ENCODE data around the gene SLC44A2.
A peak's percentile ranks its signal among the peaks of the same experiment; 100 is the strongest.
"Not testable (repeated sequence)": the region's sequence is repeated elsewhere in the genome, so short reads cannot be mapped to it uniquely, and the experiment has no call there.

The SLC44A2 gene

DNA sequence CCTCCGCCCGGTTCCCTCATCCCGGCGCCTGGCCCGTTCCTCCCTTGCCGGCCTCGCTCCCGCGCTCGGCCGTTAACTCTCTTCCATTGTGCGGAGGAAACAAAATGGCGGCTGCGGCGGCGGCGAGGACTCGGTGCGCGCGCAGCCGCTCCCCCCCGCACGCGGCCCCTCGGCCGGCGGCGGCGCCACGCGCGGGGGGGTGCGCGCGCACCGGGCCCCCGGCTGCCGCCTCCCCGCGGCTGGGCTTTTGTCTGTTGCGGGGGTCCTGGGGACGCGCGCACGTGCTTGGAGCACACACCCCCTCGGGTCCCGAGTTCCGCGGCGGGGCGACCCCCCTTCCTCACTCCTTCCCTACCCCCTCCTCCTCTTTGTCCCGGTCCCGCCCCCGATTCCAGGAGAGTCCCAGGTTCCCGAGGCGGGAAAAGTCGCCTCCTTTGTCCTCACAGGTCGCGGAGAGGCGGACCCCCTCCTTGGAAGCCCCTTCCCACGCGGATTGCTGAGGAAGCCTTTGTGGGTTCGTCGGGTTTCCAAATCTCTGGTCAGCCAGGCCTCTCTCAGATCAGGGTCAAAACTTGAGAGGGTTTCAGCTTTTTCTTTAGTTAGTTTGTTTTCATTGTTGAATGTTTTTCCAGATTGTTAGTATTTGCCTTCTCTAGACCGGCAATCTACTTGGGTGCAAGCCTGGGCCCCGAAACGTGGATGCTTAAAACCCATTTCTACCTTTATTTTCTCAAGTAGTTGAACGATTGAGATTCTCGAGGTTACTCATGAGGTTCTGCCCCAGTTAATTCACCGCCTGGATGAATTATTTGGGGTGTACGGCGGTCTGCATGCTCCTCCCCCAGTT lies 29.5 kb downstream of the SLC44A2 start:
- DNase-seq (ENCODE audit: insufficient read length), result peak; percentile 85
- peak; percentile 36 for FAIRE-seq
- TF ChIP-seq POLR2A (IDR thresholded peaks at IDR 0.05; ENCODE audit: low read depth, low read length), result peak; percentile 52; the same call in 1 of the 2 replicates
- TF ChIP-seq POLR2AphosphoS5 (IDR thresholded peaks at IDR 0.05; ENCODE audit: low read depth, low read length), result no peak

DNA sequence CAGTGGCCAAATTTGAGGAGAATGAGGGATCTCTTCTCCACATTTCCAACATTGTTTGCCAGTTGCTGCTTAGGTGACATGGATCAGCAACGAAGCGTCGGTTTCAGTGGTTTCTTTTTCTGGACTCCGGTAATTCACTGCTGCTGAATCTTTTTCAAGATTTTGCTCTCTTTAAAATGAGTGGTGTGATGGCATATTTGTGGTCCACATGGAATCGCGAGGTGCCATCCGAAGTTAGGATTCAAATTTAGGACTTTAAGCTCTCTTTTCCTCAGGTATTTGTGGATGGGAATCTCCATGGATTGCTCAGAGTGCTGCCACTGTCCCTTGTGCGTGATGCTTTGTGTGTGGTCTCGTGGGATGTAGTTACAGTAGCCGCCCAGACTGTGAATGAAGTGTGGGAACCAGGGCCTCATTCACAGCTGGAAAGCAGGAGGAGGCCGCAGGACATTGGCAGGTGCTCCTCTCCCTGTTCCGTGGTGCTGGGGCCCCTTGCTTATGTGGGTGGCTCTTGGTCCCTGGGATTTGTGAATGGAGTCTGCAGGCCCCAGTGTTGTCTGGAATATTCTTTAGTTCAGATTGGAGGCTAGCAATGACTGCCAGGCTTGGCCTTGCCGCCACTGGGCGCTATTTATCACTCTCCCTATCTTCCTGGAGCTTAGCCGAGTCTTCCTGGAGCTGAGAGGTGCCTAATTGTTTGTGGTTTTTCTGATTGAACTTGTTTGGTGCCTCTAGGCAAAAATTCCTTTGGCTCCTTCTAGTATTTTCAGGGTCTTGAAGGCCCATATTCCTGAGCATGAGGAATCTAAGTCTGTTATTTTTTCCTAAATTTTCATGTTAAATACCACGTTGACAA lies 30.3 kb downstream of the SLC44A2 start:
- DNase-seq (ENCODE audit: insufficient read length), result no peak
- TF ChIP-seq POLR2AphosphoS5 (IDR thresholded peaks at IDR 0.05; ENCODE audit: low read depth, low read length), result no peak
- TF ChIP-seq TAF1 (IDR thresholded peaks at IDR 0.05; ENCODE audit: borderline replicate concordance, low read depth, low read length), result no peak
- no peak for TF ChIP-seq POLR2A (IDR thresholded peaks at IDR 0.05; ENCODE audit: low read depth, low read length)
- FAIRE-seq, result no peak

DNA sequence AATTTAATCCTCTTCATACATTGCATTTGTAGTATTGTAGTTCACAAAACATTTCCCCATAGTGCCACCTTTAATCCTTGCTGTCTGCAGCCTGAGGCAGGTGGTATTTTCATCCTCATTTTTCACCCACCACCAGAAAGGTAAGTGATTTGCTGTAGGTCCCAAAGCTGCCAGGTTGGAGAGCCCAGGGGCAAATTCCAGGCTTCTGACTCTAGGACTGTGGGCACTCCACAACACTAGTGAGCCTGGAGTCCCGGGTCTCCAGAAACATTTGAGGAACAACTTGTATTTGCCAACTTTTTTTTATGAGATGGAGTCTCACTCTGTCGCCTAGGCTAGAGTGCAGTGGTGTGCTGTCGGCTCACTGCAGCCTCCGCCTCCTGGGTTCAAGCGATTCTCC lies 35.0 kb downstream of the SLC44A2 start:
- FAIRE-seq (no peak), DNase-seq (ENCODE audit: insufficient read length) (no peak)
- TF ChIP-seq TAF1 (IDR thresholded peaks at IDR 0.05; ENCODE audit: borderline replicate concordance, low read depth, low read length), result no peak
- no peak for TF ChIP-seq POLR2A (IDR thresholded peaks at IDR 0.05; ENCODE audit: low read depth, low read length)
- TF ChIP-seq POLR2AphosphoS5 (IDR thresholded peaks at IDR 0.05; ENCODE audit: low read depth, low read length), result no peak

DNA sequence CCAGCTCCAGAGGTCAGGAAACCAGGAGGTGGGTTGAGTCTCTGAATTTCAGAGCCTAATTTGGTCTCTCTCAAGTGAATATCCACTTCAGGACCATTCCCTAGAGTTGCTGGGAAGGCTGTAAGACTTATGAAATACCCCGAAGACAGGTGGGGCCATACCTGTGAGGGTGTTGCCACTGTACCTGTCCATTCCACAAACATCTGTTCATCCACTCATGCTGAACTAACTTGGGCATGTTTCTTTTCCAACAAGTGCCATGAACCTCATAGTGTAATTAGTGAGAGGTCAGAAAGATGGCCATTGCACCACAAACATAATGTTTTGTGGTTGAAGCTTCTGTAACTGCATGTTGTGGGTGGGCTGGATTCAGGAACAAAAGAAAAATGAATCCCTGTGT lies 36.6 kb downstream of the SLC44A2 start:
- no peak for DNase-seq (ENCODE audit: insufficient read length)
- TF ChIP-seq POLR2A (IDR thresholded peaks at IDR 0.05; ENCODE audit: low read depth, low read length) (no peak), POLR2AphosphoS5 (IDR thresholded peaks at IDR 0.05; ENCODE audit: low read depth, low read length) (no peak)

DNA sequence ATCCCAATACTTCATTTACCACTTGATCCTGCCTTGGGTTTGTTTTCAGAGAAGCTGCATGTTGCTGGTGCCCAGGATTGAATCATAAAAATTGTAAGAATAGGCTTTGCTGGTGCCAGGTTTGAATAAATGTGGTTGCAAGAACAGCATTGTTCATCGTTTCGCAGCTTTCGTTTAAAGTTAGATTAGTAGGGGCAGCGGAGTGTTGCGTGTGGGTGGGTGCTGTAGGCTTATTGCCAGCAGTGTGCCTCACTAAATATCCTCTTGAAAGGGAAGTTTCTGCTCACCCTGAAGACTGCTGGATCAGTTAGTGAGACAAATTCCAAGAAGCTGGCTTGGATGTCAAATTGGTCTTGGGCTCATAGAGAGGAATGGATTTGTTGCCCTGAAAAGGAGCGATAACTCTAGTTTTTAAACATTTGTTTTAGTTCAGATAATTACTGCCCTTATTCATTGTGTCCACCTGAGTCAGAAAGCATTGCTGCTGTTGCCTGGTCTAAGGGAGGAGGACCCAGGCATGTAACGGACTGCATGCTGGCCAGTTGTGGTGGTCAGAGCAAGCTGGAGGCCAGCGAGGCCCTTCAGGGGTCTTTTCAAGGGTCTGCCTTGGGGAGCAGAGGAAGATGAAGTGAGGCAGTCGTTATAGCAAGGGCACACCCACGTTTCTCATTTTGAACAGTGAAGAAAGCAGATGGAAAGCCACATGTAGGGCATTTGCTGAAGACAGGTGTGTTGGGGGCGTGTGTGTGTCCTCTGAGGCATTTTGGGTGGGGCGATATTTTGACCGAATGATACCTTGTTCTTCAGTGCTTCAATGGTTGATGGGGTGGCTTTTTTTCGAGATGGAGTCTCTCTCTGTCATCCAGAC lies 37.3 kb downstream of the SLC44A2 start:
- peak; percentile 51 for FAIRE-seq
- no peak for DNase-seq (ENCODE audit: insufficient read length)
- TF ChIP-seq POLR2A (IDR thresholded peaks at IDR 0.05; ENCODE audit: low read depth, low read length) (no peak), TAF1 (IDR thresholded peaks at IDR 0.05; ENCODE audit: borderline replicate concordance, low read depth, low read length) (no peak), POLR2AphosphoS5 (IDR thresholded peaks at IDR 0.05; ENCODE audit: low read depth, low read length) (no peak)

More for the DNA sequence above, 36.6 kb downstream of the SLC44A2 start:
- no peak for FAIRE-seq

DNA sequence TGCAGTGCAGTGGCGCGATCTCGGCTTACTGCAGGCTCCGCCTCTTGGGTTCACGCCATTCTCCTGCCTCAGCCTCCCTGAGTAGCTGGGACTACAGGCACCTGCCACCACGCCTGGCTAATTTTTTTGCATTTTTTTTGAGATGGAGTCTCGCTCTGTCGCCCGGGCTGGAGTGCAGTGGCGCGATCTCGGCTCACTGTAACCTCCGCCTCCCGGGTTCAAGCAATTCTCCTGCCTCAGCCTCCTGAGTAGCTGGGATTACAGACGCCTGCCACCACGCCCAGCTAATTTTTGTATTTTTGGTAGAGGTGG lies 37.9 kb downstream of the SLC44A2 start:
- DNase-seq (ENCODE audit: insufficient read length); FAIRE-seq: not testable (repeated sequence)

DNA sequence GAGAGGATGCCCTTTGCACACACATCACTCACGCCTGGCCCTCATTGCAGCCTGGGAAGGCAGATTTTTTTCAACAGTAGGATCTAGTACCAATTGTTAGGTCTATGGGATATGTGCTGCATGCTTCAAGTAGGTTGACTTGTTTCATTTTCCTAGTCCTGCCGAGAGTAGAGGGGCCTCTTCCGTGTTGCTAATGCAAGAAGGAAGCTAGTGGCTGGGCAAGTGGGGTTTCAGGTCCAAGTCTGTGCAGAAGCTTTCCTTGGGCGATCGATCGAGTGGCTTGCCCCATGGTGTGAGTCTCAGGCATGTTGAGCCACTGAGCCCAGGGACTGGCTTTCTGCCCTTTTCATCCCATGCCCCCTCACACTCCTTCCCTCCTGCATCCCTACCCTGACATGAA lies 42.5 kb downstream of the SLC44A2 start:
- DNase-seq (ENCODE audit: insufficient read length) (no peak), FAIRE-seq (peak; percentile 14)
- TF ChIP-seq POLR2A (IDR thresholded peaks at IDR 0.05; ENCODE audit: low read depth, low read length) (peak; percentile 48; the same call in 1 of the 2 replicates), POLR2AphosphoS5 (IDR thresholded peaks at IDR 0.05; ENCODE audit: low read depth, low read length) (peak; percentile 56; the same call in 1 of the 2 replicates), TAF1 (IDR thresholded peaks at IDR 0.05; ENCODE audit: borderline replicate concordance, low read depth, low read length) (no peak)

DNA sequence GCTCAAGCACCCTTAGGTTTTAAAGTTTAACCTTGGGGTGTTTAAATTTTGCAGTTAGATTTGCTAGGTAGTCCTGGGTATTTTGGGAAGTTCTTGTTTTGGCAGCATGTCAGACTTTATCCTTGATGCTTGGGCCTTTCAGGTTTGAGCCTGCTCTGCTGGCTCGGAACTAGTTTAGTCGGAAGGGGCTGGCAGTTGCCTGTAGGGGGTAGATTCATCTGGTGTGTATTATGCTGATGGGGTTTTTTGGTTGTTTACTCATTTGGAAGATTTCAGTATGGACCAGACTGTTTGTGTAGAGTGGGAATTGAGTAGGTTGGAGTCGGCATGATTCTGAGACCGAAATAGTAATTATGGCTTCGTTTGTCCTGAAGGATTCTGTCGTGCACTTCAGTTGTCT lies 43.9 kb downstream of the SLC44A2 start:
- DNase-seq (ENCODE audit: insufficient read length), result no peak
- no peak for FAIRE-seq
- no peak for TF ChIP-seq POLR2A (IDR thresholded peaks at IDR 0.05; ENCODE audit: low read depth, low read length)
- TF ChIP-seq POLR2AphosphoS5 (IDR thresholded peaks at IDR 0.05; ENCODE audit: low read depth, low read length), result no peak
- no peak for TF ChIP-seq TAF1 (IDR thresholded peaks at IDR 0.05; ENCODE audit: borderline replicate concordance, low read depth, low read length)

DNA sequence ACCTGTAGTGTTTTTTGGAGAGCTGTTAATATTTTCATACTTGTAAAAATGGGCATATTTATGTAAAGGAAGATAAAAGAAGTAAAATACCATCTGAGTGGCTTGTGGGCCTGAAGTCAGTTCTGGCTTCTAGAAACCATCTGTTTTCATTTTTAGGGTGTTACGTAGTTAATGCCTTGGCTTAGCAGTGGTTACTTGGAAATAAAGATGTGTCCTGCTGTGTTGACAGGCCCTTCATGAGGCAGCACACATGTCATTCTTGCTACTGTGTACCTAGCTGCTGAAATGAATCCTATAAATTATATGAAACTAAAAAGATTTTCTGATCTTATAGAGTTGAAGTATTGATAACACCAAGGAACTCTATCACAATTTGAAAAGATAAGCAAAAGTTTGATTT lies 44.8 kb downstream of the SLC44A2 start:
- FAIRE-seq (no peak), DNase-seq (ENCODE audit: insufficient read length) (no peak)
- TF ChIP-seq POLR2AphosphoS5 (IDR thresholded peaks at IDR 0.05; ENCODE audit: low read depth, low read length) (no peak), POLR2A (IDR thresholded peaks at IDR 0.05; ENCODE audit: low read depth, low read length) (no peak), TAF1 (IDR thresholded peaks at IDR 0.05; ENCODE audit: borderline replicate concordance, low read depth, low read length) (no peak)

DNA sequence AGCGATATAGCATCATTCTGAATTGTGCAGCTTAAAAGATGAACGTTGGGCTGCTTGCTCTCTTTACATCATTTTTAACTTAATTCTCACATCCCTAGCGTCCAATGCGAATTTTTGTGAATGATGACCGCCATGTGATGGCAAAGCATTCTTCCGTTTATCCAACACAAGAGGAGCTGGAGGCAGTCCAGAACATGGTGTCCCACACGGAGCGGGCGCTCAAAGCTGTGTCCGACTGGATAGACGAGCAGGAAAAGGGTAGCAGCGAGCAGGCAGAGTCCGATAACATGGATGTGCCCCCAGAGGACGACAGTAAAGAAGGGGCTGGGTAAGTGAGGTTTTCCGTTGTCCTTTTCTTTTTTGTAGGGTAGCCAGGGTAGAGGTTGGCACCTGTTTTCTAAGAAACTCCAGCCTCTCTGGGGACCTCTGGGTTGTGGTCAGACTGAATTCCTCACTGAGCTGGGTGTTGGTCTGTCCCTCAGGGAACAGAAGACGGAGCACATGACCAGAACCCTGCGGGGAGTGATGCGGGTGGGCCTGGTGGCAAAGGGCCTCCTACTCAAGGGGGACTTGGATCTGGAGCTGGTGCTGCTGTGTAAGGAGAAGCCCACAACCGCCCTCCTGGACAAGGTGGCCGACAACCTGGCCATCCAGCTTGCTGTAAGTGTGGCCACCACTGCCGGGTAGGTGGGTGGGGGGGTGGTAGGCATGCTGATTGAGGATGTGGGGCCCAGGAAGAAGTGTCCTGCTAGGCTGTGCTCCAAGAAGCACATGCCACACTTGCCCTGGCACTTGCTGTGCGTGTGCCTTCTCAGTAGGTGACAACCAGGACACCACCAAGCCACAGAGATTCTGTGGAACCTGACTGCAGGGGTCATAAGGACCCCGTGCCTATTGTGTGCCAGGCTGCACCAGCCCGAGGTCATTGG lies 45.8 kb downstream of the SLC44A2 start:
- no peak for DNase-seq (ENCODE audit: insufficient read length)
- FAIRE-seq, result no peak
- no peak for TF ChIP-seq POLR2A (IDR thresholded peaks at IDR 0.05; ENCODE audit: low read depth, low read length)
- TF ChIP-seq TAF1 (IDR thresholded peaks at IDR 0.05; ENCODE audit: borderline replicate concordance, low read depth, low read length), result no peak
- no peak for TF ChIP-seq POLR2AphosphoS5 (IDR thresholded peaks at IDR 0.05; ENCODE audit: low read depth, low read length)

DNA sequence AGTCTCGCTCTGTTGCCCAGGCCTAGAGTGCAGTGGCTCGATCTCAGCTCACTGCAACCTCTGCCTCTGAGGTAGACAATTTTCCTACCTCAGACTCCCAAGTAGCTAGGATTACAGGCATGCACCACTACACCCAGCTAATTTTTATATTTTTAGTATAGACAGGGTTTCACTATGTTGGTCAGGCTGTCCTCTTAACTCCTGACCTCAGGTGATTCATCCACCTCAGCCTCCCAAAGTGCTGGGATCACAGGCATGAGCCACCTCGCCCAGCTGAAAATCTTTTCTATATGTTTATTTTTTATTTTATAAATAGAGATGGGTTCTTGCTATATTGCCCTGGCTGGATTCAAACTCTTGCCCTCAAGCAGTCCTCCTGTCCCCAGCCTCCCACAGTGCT lies 46.6 kb downstream of the SLC44A2 start:
- not testable (repeated sequence) for FAIRE-seq; DNase-seq (ENCODE audit: insufficient read length)

DNA sequence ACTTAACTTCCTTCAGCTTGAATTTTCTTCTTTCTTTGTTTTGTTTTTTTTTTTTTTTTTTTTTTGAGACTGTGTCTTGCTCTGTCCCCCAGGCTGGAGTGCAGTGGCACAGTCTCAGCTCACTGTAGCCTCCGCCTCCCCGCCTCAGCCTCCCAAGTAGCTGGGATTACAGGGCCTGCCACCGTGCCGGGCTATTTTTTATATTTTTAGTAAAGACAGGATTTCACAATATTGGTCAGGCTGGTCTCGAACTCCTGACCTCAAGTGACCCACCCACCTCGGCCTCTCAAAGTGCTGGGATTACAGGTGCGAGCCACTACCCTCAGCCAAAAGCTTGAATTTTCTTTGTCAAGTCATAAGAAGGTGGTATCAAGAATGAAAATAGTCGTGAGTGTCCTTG lies 49.9 kb downstream of the SLC44A2 start:
- FAIRE-seq; DNase-seq (ENCODE audit: insufficient read length): not testable (repeated sequence)
